HG03066 (cell line): ENCODE results near the gene PSMB2.
"Not testable (repeated sequence)": the region's sequence is repeated elsewhere in the genome, so short reads cannot be mapped to it uniquely, and the experiment has no call there.

Experiments
- ATAC-seq: cut with Tn5 transposase; IDR thresholded peaks from one replicate; pipeline ENCODE4 v1.9.1; 2021; ENCODE audit warnings: low read depth; ENCODE audit not compliant: unreplicated experiment

PSMB2 gene

DNA sequence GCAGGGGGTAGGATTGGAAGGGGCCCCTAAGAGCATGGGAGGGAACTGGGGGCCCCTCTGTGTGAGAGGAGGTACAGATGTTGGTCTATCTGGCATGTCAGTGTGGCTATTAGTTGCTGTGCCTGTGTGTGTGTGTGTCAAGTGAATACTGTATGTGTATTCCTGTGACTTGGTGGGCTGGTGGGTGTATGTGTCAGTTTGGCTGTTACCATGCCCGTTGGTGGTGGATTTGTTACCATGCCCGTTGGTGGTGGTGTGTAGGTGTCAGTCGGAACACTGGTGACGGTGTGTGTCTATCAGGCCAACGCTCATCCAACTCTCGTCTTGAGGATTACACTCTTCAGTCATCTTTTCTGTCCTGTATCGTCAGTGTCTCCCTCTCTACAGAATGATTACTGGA lies 45.6 kb downstream of the PSMB2 start:
- ATAC-seq: no peak

DNA sequence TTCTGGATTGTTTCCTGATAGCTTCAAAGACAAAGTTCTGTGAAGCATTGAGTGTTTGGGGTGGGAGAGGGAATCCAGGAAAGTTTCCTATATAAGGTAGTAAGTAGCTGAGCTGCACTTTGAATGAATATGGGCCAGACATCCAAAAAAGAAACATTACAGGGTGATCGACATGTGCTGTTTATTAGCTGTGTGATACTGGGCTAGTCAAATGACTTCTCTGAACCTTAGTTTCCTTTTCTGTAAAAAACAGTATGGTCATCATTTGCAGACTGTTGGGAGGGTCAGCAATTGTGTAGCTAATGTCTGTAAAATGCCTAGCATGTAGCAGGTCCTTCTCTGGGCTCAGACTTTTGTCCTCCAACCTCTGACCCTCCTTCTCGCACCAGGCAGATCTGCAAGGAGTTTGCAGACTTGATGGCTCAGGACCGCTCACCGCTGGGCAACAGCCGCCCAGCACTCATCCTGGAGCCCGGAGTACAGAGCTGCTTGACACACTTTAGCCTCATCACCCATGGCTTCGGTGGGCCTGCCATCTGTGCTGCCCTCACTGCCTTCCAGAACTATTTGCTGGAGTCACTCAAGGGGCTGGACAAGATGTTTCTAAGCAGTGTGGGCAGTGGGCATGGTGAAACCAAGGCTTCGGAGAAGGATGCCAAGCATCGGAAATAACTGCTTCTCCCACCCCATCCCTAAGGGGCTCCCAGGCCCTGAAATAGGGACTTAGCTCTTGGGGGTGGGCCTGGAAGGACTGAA lies 47.1 kb downstream of the PSMB2 start:
- ATAC-seq: no peak

DNA sequence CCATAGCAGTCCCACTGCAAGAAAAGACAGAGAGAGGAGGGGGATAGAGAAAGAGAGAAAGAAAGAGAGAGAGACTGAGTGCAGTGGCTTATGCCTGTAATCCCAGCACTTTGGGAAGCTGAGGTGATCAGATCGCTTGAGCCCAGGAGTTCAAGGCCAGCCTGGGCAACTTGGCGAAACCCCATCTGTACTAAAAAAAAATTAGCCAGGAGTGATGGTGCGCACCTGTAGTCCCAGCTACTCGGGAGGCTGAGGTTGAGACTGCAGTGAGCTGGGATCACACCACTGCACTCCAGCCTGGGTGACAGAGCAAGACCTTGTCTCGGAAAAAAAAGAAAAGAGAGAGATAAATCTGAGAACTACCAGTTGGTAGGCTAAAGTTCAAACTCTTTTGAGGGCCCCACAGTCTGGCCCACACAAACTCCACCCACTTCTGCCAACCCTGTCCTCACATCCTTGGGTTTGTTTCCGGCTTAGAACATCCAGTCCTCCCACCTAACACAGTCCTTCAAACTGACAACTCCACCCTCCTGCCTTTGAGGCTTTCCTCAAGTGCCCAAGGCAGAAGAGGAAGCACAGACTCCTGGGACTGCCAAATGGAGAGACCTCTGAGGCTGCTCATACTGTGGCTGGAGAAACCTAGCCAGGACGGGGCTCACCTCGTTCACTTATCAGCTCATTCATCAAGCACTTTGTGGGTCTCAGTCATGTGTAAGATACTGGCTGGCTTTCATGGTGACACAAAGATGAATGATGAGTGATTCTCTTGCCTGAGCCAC lies 48.1 kb downstream of the PSMB2 start:
- ATAC-seq: no peak

DNA sequence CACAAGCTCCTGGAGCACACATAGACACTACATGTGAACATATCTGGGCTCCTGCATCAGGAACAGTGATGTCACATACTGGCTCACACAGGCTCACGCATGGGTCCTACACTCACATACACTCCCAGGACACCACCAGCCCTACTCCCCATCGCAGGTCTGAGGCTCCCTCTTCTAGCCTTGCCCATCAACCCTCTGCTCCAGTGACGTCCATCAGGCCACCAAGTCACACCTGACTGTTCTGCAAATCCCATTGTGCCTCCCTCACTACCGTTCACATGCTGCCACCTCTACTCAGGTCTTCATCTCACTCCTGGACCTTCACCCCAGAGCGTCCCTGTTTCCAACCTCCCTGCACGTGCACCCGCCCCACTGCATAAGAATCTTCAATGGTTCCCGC lies 50.1 kb downstream of the PSMB2 start:
- ATAC-seq: no peak

DNA sequence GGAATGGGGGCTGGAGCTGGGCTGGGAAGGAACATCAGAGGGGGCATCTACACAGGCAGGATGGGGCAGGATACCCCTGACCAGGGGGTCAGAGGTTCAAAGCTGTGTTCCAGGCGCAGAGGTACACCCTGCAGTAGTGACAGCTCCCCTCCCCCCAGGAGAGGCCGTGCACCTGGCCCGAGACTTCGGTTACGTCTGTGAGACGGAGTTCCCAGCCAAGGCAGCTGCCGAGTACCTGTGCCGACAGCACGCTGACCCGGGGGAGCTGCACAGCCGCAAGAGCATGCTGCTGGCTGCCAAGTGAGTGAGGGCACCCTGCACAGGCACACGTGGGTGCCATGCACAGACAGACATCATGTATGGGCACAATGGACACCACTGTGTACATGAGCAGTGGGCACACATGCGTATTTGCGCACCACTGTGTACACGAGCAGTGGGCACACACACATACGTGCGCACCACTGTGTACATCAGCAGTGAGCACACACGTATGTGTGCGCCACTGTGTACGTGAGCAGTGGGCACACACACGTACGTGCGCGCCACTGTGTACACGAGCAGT lies 50.8 kb downstream of the PSMB2 start:
- ATAC-seq: no peak

DNA sequence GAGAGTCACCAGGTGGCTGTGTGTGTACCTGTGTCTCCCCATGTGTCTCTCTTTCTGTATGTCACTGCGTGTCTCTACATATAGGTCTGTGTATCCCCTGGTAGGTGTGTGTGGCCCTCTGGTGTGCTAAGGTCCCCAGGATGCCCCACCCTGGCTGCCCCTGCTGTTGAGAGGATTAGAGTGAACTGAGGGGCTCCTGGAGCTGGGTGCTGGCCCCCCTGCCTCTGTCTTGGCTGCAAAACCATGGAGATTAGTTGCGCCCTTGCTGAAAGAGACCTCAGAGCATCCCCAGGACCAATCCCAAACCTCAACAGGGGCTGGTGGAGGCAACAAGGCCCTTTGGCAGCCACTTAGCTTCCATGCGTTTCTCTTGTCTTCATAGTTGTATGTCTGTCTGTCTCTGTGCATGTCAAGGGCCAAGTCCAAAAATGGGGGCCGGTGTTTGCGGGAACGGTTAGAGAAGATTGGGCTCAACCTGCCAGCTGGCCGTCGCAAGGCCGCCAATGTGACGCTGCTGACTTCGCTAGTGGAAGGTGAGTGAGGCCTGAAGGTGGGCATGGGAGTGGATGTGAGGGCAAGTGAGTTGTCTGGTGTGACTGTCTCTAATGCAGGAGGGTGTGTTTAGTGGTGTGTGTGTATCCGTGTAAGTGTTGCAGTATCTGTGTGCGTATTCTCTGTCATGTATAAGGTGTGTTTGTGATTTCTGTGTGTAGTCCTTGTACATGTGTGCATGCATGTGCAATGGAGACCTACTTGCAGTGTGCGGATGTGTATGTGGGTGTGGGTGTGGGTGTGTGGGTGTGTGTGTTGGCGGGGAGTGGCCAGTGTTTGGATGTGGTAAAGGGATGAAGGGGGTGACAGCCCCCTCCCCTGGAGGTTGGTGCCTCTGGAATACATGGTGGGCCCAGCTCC lies 51.6 kb downstream of the PSMB2 start:
- ATAC-seq: no peak

DNA sequence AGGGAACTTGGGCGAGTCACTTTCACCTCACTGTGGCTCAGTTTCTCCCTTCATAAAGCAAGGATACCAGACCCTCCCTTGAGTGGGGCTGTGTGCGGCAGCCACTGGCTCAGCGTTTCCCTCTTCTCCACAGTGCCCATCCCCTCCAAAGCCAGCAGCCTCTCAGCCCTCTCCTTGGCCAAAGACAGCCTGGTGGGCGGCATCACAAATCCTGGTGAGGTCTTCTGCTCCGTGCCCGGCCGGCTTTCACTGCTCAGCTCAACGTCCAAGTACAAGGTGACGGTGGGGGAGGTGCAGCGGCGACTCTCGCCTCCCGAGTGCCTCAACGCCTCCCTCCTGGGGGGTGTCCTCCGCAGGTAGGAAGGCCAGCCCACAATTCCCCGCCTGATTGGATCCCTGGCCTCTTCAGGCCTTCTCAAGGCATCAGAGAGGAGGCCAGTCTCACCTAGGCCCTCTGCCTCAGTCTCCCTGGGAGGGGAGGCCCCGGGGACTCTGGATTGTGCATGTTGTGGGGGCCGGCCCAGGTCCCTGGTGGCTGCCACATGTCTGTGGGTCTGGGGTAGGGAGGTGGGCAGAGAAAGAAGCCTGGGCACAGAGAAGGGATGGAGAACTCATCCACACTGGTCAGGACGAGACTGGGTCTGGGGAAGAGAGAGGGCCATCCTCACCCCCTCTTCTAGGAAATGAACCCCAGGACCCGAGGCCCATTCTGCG lies 53.0 kb downstream of the PSMB2 start:
- ATAC-seq: no peak

DNA sequence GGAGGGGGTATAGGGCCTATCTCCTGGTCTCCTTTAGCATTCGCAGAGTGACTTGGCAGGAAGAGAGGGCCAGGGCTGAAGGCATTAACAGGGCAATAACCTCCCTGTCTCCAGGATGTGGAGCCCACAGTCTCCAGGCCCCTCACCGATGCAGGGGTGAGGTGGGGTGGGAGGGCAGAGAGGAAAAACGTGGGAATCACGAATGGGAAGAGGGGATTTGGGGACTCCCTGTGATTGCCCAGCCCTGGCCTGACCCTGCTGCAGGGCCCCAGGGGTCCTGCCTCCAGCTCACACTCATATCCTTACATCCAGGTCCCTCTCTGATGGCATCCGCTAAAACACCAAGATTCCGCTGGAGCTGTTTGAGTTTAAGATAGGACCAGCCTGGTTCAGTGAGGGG lies 53.6 kb downstream of the PSMB2 start:
- ATAC-seq: no peak

DNA sequence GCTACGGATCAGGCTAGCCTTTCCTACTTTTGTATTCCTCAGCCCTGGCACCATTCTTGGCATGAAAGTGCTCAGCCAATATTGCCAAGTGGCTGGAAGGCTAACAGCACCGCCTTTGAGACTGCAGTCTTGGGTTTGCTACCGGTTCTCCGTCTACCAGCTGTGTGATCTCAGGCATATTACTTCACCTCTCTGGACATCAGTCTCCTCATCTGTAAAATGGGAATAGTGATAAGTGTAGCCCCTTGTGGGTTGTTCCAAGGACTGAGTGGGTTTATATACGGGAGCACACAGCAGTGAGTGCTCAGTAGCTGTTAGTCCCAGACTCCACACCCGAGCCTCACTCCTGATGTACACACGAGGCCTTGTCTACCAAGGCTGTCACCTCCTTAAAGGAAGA lies 54.5 kb downstream of the PSMB2 start:
- no peak for ATAC-seq

DNA sequence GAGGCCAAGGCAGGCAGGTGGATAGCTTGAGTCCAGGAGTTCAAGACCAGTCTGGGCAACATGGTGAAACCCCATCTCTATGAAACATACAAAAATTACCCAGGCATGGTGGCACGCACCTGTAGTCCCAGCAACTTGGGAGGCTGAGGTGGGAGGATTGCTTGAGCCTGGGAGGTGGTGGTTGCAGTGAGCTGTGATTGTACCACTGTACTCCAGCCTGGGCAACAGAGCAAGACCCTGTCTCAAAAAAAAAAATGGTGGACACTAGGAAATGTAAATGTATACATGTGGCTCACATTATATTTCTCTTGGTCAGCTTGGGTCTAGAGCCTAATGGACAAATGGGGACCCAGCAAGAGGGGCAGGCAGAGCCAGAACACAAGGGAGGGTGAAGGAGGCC lies 55.5 kb downstream of the PSMB2 start:
- ATAC-seq: not testable (repeated sequence)

DNA sequence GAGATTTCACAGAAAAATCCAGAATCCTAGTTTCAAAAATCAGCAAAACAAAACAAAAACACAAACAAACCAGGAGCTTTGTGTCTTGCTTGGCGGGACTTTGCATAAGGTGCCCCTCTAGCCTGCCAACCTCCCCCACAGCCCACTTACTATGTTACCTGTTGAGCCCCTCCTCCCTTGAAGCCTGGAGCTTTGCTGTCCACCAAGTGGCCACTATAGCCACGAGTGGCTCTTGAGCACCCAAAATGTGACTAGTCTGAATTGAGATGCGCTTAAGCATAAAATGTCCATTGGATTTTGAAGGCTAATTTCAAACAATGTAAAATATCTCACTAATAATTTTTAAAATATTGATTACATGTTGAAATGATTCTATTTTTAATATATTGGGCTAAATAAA lies 56.0 kb downstream of the PSMB2 start:
- ATAC-seq: no peak

DNA sequence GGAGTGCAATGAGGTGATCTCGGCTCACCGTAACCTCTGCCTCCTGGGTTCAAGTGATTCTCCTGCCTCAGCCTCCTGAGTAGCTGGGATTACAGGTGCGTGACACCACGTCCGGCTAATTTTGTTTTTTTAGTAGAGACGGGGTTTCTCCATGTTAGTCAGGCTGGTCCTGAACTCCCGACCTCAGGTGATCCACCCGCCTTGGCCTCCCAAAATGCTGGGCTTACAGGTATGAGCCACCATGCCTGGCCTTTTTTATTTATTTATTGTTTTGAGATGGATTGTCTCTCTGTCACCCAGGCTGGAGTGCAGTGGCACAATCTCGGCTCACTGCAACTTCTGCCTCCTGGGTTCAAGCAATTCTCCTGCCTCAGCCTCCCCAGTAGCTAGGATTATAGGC lies 59.7 kb downstream of the PSMB2 start:
- not testable (repeated sequence) for ATAC-seq

DNA sequence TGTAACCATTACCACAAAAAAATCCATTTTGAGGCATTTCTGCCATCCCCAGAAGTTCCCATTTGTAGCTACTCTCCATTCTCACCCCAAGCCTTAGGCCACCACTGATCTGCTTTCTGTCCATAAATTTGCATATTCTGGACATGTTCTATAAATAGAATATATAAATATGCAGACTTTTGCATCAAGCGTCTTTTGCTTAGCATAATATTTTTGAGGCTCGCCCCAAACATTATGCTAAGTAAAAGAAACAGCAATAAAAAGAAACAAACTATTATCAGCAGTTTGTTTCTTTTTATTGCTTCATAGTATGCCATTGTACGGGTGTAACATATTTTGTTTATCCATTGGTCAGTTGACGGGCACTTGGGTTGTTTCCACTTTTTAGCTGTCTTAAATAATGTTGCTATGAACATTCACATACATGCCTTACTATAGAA lies 60.4 kb downstream of the PSMB2 start:
- no peak for ATAC-seq

DNA sequence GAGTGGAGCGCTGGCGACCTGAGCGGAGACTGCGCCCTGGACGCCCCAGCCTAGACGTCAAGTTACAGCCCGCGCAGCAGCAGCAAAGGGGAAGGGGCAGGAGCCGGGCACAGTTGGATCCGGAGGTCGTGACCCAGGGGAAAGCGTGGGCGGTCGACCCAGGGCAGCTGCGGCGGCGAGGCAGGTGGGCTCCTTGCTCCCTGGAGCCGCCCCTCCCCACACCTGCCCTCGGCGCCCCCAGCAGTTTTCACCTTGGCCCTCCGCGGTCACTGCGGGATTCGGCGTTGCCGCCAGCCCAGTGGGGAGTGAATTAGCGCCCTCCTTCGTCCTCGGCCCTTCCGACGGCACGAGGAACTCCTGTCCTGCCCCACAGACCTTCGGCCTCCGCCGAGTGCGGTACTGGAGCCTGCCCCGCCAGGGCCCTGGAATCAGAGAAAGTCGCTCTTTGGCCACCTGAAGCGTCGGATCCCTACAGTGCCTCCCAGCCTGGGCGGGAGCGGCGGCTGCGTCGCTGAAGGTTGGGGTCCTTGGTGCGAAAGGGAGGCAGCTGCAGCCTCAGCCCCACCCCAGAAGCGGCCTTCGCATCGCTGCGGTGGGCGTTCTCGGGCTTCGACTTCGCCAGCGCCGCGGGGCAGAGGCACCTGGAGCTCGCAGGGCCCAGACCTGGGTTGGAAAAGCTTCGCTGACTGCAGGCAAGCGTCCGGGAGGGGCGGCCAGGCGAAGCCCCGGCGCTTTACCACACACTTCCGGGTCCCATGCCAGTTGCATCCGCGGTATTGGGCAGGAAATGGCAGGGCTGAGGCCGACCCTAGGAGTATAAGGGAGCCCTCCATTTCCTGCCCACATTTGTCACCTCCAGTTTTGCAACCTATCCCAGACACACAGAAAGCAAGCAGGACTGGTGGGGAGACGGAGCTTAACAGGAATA lies 64.0 kb downstream of the PSMB2 start:
- ATAC-seq: no peak

DNA sequence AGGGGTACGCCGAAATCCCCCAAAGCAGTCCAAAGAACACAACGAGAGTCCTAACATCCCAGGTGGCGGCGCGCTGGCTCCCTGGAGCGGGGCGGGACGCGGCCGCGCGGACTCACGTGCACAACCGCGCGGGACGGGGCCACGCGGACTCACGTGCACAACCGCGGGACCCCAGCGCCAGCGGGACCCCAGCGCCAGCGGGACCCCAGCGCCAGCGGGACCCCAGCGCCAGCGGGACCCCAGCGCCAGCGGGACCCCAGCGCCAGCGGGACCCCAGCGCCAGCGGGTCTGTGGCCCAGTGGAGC lies 64.6 kb downstream of the PSMB2 start:
- ATAC-seq: not testable (repeated sequence)

DNA sequence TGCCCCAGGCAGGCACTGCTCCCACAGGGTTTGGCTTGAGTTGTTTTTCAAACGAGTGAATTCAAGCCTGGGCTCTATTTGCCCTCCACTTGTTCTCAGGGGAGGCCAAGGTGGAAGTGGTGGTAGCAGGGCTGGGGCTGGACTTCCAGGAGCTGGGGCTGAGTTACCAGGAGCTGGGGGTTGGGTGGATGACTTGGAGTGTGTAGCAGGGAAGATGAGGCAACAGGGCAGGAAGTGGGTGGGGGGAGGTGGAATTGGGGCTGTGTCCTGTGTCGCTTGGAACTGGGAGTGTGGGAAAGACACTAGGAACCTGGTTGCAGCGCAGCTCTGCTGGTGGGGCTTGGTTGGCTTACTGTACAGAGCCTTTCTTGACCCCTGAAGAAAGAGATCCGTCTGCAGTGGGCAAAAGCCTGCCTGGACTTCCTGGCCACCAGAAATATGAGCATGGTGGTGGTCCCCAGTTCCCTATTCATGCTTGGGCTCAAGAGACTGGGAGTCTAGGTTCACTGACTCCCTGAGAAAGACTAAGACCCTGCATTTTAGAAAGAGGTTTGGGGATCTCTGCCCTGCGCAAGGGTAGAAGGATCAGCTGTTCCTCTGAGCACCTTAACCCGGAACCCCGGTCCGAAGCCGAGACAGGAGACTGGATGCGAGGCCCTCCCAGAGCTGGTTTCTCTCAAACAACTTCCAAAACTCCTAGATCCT lies 65.1 kb downstream of the PSMB2 start:
- no peak for ATAC-seq

DNA sequence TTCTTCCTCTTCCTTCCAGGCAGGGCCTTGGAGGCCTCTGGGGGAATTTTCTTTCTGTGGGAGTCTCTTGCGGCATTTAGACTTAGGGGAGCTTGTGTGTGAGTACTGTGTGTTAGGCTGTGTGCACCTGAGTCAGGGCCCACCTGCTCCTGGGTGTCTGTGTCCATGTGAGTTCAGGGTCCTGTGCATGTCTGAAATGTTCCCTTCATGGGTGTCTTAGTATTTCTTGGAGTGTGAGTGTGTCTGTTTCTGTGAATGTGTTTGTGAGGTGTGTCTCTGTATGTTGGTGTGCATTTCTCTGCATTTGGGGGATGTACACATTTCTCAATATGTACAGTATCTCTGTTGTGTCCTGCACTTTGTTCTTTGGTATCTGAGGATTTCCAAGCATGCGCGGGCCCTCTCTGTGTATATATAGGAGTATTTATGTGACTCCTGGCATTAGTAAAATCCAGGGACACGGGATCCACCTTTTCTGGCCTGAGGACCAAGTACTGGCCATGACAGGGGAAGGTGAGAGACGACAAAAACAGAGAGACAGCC lies 65.8 kb downstream of the PSMB2 start:
- ATAC-seq: no peak

DNA sequence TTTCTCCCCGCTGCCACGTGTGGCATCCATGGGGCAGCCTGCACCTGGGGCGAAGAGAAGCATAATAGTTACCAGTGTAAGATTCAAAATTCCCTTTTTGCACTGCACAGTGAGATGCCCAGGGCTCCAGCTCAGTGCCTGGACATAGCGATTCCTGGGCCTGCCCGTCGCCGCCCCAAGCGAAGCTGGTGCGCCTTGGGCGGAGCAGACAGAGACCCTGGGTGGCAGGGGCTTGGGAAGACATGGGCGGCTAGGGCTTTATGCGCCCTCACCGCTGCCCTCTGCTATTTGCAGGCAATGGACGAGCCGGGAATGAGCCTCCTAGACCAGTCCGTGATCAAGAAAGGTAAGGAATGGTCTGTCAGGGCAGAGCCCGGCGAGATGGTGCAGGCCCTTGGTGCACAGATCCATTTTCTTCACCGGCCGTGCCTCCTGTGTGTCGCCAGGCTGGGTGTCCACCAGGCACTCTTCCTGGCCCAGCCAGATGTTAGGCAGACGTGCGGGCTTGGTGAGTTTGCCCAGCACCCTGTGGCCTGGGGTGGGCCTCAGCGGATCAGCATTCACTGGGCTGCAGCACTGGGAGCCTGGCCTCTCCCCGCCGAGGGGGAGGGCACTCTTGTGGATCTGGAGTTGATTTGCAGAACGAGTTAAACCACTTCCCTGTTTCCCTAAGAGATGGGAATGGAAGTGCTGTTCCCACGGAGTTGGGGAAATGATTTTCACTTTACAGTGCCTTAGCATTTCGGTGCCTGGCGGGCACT lies 66.5 kb downstream of the PSMB2 start:
- ATAC-seq: no peak
